Small intestine (tissue), 7 donors: ENCODE results near the gene PXK. TPM values are rescaled to one million over a fixed set of nuclear protein-coding genes. Genes with fewer than 3 reads are reported as not detected.
"Not testable (repeated sequence)": the region's sequence is repeated elsewhere in the genome, so short reads cannot be mapped to it uniquely, and the experiment has no call there.

Source experiments
- DNase-seq, 2 donors: peaks; one replicate each; pipeline versions ENCODE4 v3.0.0 to v3.0.0-alpha.2; 2013
- FAIRE-seq: peaks from 2 replicates; lab custom pipeline; 2012; peaks lifted over from hg19 to GRCh38; lab: Jason Lieb, UNC
- H3K27ac ChIP-seq, 3 donors: one replicate each; pipeline ENCODE4 v1.5.1; 2013; ENCODE audit warnings: low read length in 2 of 3, mild to moderate bottlenecking in 2 of 3, control low read depth in 1 of 3, inconsistent platforms in 1 of 3, low read depth in 1 of 3, moderate library complexity in 1 of 3
- H3K27me3 ChIP-seq, 3 donors: one replicate each; pipeline ENCODE4 v1.6.1; 2013; ENCODE audit warnings: low read length in 3 of 3, inconsistent platforms in 1 of 3; ENCODE audit not compliant: control insufficient read depth in 3 of 3, insufficient read depth in 3 of 3
- H3K36me3 ChIP-seq, 3 donors: one replicate each; pipeline ENCODE4 v1.6.1; 2013; ENCODE audit warnings: low read length in 3 of 3, inconsistent platforms in 1 of 3, low read depth in 1 of 3, mild to moderate bottlenecking in 1 of 3, moderate library complexity in 1 of 3; ENCODE audit not compliant: control insufficient read depth in 3 of 3, insufficient read depth in 2 of 3
- H3K4me1 ChIP-seq, 3 donors: one replicate each; pipeline ENCODE4 v1.6.1; 2013; ENCODE audit warnings: low read length in 2 of 3, inconsistent platforms in 1 of 3, low read depth in 1 of 3, mild to moderate bottlenecking in 1 of 3, moderate library complexity in 1 of 3; ENCODE audit not compliant: control insufficient read depth in 3 of 3, insufficient read depth in 2 of 3
- H3K4me3 ChIP-seq, 3 donors: one replicate each; pipeline ENCODE4 v1.5.1; 2013; ENCODE audit warnings: low read length in 3 of 3, control low read depth in 1 of 3, inconsistent platforms in 1 of 3, low read depth in 1 of 3, mild to moderate bottlenecking in 1 of 3, moderate library complexity in 1 of 3
- H3K9me3 ChIP-seq, 2 donors: one replicate each; pipeline ENCODE4 v1.6.1; 2013; ENCODE audit warnings: low read depth in 1 of 2, low read length in 1 of 2; ENCODE audit not compliant: control insufficient read depth in 2 of 2, insufficient read depth in 1 of 2
- WGBS, 3 donors: extraction: QIAGEN DNeasy Blood & Tissue Kit; methylation state at CpG; one replicate each; pipeline ENCODE4 v1.1.7; 2013; 5-methylcytosine and 5-hydroxymethylcytosine counted together
- polyA plus RNA-seq, 4 donors: library from polyadenylated mRNA; stranded (reverse) in 3 of 4; unstranded in 1 of 4; fragments of 200-250 nt in 3 of 4; fragments of 120-200 nt in 1 of 4; gene quantifications; one replicate each; pipeline versions ENCODE4 v1.2.1 to v1.2.3, GENCODE V29; 2013
- donor health status: healthy with polysubstance abuse.
- donor health status: control.
- donor health status: control.
- donor health status: Bipolar disorder and iron deficiency.
- donor health status: healthy.

PXK gene
- polyA plus RNA-seq, 4 donors = 5.1 to 14.2 (median 9.2) TPM

DNA sequence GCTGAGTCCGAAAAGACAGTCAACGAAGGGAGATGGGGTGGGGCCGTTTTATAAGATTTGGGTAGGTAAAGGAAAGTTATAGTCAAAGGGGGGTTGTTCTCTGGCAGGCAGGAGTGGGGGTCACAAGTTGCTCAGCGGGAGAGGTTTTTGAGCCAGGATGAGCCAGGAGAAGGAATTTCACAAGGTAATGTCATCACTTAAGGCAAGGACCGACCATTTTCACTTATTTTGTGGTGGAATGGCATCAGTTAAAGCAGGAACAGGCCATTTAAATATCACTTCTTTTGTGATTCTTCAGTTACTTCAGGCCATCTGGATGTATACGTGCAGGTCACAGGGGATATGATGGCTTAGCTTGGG lies 108.3 kb downstream of the PXK start:
- H3K4me3 ChIP-seq, H3K27me3 ChIP-seq, H3K9me3 ChIP-seq, H3K27ac ChIP-seq, H3K36me3 ChIP-seq, FAIRE-seq, H3K4me1 ChIP-seq, DNase-seq: not testable (repeated sequence)
- WGBS, 3 donors = 82 to 90% (median 90%) methylated on average over 6 of the region's 6 CpGs

- DNase-seq = no peak
- no peaks in the 10 kb centered on the region for H3K36me3 ChIP-seq
- 74 to 78% (median 75%) methylated on average over 4 of the region's 4 CpGs for WGBS, 3 donors
- H3K27me3 ChIP-seq = no peaks in the 10 kb centered on the region
- H3K4me3 ChIP-seq = no peak overlapping the region
- H3K9me3 ChIP-seq = no peaks in the 10 kb centered on the region
- H3K4me1 ChIP-seq = no peaks in the 10 kb centered on the region
- H3K27ac ChIP-seq = no peak overlapping the region
- no peak for FAIRE-seq
Observed at GRCh38 chr3:58441514-58442450, 109.1 kb downstream of the PXK start.

- WGBS, 3 donors = 28 to 39% (median 35%) methylated on average over 1 of the region's 1 CpG
- Histone ChIP-seq H3K27me3 (no peaks in the 10 kb centered on the region), H3K9me3 (peaks cover 0 to 24% of the 10 kb centered on the region in 2 donors), H3K4me1 (no peaks in the 10 kb centered on the region), H3K4me3 (no peak overlapping the region), H3K36me3 (no peaks in the 10 kb centered on the region), H3K27ac (no peak overlapping the region)
- FAIRE-seq = no peak
- peak; percentile 28 to 40 for DNase-seq
Observed at GRCh38 chr3:58452176-58452575, 119.5 kb downstream of the PXK start.

DNA sequence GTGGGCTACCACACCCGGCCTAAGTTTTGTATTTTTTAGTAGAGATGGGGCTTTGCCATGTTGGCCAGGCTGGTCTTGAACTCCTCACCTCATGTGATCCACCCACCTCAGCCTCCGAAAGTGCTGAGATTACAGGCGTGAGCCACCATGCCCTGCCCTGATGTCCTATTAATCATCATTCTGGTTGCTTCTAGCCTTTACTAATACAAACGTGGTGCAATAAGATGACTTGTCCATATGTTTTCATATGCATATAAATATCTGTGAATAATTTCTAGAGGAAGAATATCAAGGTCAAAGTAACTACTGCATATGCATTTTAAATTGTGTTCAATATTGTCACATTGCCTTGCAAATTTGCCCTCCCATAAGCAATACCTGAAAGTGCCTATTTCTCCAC lies 126.5 kb downstream of the PXK start:
- WGBS, 3 donors = 74 to 80% (median 76%) methylated on average over 4 of the region's 4 CpGs
- Histone ChIP-seq H3K27me3 (no peaks in the 10 kb centered on the region), H3K4me3 (no peak overlapping the region), H3K36me3 (no peaks in the 10 kb centered on the region), H3K4me1 (peaks cover 0 to 9% (median 0%) of the 10 kb centered on the region in 3 donors), H3K27ac (no peak overlapping the region), H3K9me3 (peaks cover 0 to 18% of the 10 kb centered on the region in 2 donors)
- no peak for DNase-seq
- FAIRE-seq = no peak

DNA sequence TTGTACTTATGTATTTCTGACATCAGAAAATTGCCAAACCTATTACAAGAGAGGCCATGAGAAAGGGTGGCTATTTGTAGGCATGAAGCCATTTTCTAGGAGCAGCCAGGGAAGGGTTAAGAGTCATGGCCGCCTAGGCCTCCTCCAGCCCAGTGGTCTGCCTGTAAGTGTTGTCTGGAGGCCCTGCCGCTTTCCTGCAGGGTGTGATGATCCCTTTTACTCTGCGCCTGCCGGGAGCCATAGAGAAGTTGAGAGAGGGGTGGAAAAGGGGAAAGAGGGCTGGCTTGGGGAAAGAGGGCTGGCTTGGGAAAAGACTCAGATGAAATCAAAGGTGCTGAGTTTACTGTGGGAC lies 130.1 kb downstream of the PXK start:
- Histone ChIP-seq H3K27me3 (no peaks in the 10 kb centered on the region), H3K27ac (peak overlapping the region in 1 of 3 donors; percentile 64), H3K9me3 (no peaks in the 10 kb centered on the region), H3K4me1 (peaks cover 0 to 9% (median 0%) of the 10 kb centered on the region in 3 donors), H3K4me3 (no peak overlapping the region), H3K36me3 (no peaks in the 10 kb centered on the region)
- WGBS, 3 donors = 56 to 74% (median 60%) methylated on average over 4 of the region's 4 CpGs
- FAIRE-seq (no peak), DNase-seq (no peak)

DNA sequence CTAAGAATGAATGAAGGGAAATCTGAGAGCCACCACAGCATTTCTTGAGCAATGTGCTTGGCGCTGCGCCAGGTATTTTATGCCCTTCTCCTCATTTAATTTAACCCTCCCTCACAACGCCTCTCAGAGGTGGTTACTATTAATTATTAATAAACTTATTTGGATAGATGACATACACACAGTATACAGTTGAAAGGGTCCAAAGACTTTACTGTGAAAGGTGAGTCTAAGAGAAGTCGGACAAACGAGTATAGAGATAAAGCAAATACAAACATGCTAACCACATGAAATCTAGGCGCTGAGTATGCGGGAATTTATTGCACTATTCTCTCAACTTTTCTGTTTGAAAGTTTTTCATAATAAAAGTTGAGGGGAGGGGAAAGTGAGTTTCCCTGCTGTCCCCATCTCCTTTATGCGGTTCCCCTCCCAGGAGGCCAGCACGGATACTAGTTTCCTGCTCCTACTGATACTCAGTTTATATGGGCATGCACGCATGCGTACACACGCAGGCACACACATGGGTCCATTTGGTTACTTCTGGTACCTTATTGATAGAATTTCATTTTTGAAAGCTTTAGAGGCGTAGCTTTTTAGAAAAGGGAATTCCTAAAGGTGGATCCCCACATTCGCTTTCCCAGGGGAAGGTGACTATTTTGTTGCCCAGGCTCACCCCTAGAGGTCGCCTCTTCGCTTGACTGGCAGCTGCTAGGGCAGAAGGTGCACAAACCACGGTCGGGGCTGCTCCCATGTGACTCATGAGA lies 130.7 kb downstream of the PXK start:
- peak overlapping the region in 1 of 3 donors; percentile 9 for H3K4me3 ChIP-seq
- H3K27ac ChIP-seq = peak overlapping the region in 2 of 3 donors; percentile 37 to 64
- 7 to 22% (median 10%) methylated on average over 18 of the region's 18 CpGs for WGBS, 3 donors
- no peaks in the 10 kb centered on the region for H3K9me3 ChIP-seq
- peak; percentile 78 to 82 for DNase-seq
- peaks cover 0 to 9% (median 0%) of the 10 kb centered on the region in 3 donors for H3K4me1 ChIP-seq
- H3K27me3 ChIP-seq = no peaks in the 10 kb centered on the region
- H3K36me3 ChIP-seq = no peaks in the 10 kb centered on the region
- no peak for FAIRE-seq

GRCh38 chr3:58463942-58464271 lies 131.2 kb downstream of the PXK start:
- H3K27ac ChIP-seq = peak overlapping the region in 1 of 3 donors; percentile 64
- H3K9me3 ChIP-seq = no peaks in the 10 kb centered on the region
- H3K4me1 ChIP-seq = peaks cover 0 to 9% (median 0%) of the 10 kb centered on the region in 3 donors
- WGBS, 3 donors = 31 to 35% (median 34%) methylated on average over 5 of the region's 5 CpGs
- H3K4me3 ChIP-seq = no peak overlapping the region
- H3K36me3 ChIP-seq = no peaks in the 10 kb centered on the region
- no peaks in the 10 kb centered on the region for H3K27me3 ChIP-seq
- FAIRE-seq = no peak
- DNase-seq = no peak

DNA sequence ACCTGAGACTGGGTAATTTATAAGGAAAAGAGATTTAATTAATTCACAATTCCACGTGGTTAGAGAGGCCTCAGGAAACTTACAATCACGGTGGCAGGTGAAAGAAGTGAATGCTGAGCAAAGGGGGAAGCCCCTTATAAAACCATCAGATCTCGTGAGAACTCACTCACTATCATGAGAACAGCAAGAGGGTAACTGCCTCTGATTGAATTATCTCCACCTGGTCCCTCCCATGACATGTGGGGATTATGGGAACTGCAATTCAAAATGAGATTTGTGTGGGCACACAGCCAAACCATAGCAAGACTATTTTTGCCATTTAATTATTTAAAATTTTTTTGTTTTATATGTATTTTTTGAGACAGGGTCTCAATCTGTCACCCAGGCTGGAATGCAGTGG lies 132.2 kb downstream of the PXK start:
- no peak for FAIRE-seq
- H3K9me3 ChIP-seq = no peaks in the 10 kb centered on the region
- H3K4me1 ChIP-seq = peaks cover 0 to 10% (median 0%) of the 10 kb centered on the region in 3 donors
- no peak for DNase-seq
- no peaks in the 10 kb centered on the region for H3K27me3 ChIP-seq
- no peak overlapping the region for H3K4me3 ChIP-seq
- no peaks in the 10 kb centered on the region for H3K36me3 ChIP-seq
- H3K27ac ChIP-seq = no peak overlapping the region
- 38 to 59% (median 42%) methylated on average over 3 of the region's 3 CpGs for WGBS, 3 donors
